GM19468 (cell line): ENCODE results near the gene ZNF518B.

Experiments
- ATAC-seq: cut with Tn5 transposase; IDR thresholded peaks from one replicate; pipeline ENCODE4 v1.9.1; 2021; ENCODE audit warnings: mild to moderate bottlenecking, moderate library complexity, moderate number of reproducible peaks; ENCODE audit not compliant: unreplicated experiment; ENCODE audit errors: extremely low read depth

Gene ZNF518B

DNA sequence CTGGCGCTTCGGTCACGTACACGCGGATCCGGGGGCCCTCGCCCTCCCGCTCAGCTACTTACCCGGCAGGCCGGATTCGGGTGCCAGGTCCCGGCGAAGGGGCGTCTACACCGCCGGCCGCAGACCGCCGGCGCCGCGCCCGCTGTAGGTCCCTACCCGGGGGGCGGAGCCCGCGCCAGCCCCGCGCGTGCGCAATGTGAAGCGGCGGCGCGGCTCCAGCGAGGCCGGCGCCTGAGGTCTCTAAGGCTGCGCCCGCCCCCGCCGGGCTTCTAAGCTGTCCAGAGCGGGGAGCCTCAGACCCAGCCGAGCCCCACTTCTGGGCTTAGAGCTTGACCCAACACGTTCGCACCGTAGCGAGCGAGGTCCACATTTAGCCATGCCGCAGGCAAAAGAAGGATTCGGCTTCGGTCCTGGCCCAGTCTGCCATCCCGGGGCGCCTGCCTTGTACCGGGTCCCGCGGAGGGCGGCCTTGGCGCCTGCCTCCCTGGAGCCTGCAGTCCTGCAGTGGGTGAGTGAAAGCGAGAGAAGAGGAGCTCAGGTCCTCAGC, at the start of gene ZNF518B:
ZNF518B (minus strand) TSS at position 172 of the 547 bp plus-strand sequence. CDS start 11,098 bp downstream, outside the sequence.
- ATAC-seq, result peak; percentile 68

DNA sequence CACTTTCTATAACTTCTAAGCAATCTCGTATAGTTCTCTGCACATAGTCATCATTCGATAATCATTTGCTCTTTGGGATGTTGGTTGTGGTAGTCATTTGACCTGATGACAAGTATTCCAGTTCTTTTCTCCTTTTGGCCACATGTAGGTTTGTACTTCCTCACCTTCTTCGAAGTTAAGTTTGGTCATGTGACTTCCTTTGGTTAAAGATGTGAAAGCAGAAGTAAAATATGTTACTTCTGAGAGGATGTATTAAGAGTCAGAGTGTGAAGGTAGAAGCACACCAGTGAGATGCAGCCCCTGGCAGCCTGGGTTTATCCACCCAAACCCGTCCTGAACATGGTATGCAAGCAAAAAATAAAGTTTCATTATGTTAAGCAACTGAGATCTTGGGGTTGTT, 48.9 kb upstream of the ZNF518B start:
- ATAC-seq, result no peak

DNA sequence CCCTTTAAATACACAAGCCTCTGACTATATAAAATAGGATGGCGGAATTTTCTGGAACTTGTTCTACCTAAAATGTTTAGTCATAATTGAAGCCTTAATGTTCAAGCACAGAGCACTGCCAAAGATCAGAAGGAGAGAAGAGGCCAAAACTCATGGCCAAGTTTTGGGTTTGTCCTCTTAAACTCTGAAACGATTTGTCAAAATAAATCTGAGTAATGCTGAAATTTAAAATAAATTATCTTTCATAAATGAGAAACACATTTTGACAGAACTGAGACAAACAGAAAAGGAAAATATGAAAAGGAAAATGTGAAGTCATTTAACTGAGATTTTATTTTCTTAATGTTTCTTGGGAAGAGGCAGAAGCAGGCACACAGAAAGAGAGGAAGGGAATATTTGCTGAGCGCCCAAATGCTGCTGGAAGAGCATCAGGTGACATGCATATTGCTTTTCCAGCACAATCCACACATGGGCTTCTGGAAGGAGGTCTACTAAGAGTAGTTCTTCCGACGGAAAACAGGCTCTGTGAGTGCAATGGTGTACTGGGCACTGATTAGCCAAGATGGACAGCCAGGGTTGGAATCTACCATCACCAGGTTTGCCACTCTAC, 47.4 kb upstream of the ZNF518B start:
- ATAC-seq, result no peak

GRCh38 chr4:10502717-10503116, 45.5 kb upstream of the ZNF518B start:
- ATAC-seq, result no peak

- no peak for ATAC-seq
These were observed 43.5 kb upstream of the ZNF518B start for GRCh38 chr4:10500776-10501175.

DNA sequence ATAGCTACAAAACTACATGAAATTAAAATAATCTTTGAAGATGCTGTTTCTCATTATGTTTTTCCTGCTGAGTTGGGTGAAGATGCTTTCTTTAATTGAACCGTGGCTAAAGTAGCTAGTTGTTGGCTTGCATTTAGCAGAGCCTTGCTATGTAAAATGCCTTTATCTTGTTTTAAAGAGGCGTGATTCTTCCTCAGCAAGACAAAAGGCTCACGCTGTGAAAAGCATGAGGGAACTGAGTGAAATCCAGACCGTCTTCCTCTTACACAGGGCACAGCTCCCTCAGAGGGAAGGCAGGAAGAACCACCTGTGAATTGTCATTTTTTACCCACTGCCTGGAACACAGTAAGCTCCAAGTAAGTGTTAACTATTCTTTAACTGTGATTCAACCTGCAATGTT, 39.0 kb upstream of the ZNF518B start:
- no peak for ATAC-seq

DNA sequence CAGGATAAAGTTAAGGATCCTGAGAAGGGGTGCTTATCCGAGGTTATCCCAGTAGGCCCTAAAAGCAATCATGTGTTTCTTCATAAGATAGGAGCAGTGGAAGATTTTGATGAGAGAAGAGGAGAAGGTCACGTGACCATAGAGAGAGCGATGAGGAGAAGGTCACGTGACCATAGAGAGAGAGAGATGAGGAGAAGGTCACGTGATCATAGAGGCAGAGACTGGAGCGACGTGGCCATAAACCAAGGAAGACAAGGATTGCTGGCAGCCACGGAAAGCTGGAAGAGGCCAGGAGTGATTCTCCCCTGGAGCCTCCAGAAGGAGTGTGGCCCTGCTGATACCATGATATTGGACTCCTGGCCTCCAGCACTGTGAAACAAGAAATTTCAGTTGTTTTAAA, 38.4 kb upstream of the ZNF518B start:
- no peak for ATAC-seq

DNA sequence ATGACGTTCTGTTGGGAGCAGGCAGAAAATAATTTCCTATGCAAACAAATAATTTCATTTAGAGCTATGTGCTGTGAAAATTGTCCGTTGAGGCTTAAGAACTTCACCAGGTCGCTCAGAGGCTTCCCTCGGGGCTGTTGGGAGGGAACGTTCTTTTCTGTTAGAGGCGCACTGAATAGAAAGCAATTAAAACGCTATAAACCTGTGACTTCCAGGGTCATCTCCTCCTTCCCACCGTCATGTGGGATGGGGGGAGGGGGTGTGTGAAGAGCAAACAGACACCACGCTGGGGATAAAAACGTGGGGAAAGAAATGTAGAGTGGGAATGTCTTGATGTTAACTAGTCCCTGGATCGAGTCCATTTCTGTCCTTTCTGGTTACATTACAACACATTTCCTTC, 35.2 kb upstream of the ZNF518B start:
- ATAC-seq, result no peak

GRCh38 chr4:10491401-10491800, 34.2 kb upstream of the ZNF518B start:
- no peak for ATAC-seq

- ATAC-seq, result no peak
These were observed 33.8 kb upstream of the ZNF518B start for GRCh38 chr4:10490996-10491395.

DNA sequence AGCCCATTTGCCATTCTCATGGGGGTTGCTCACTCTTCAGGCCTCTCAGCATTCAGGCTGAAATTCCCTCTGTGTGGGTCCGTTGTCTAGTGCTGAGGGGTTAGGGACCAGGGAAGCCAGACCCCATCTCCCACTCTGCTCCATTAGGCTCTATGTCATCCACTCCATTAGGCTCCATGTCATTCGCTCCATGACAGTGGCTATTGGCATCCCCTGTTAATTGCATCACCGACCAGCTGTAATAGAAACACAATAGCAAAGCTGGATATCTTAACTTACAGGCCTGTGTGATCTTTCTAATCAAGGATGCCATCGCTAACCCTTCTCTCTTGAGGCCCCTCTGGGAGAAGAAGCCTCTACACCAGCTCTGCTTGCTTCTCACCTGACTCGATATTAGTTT, 25.7 kb upstream of the ZNF518B start:
- ATAC-seq, result no peak

DNA sequence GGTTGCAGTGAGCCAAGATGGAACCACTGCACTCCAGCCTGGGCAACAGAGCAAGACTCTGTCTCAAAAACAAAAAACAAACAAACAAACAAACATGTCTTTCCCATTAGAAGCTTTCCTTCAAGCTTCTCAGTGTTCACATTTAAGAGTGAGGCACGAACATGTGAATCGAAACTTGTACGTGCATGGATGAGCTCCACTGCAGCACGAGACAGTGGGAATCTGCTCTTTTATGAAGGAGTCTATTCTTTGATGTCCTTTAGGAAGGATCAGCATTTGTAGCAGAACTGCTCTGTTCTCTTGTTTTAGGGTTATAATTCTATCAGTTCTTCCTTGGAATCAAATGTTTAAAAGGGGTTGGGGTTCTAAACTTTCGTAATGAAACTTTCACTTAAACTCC, 23.4 kb upstream of the ZNF518B start:
- no peak for ATAC-seq

GRCh38 chr4:10478621-10479020, 21.4 kb upstream of the ZNF518B start:
- no peak for ATAC-seq

GRCh38 chr4:10470505-10470904, 13.3 kb upstream of the ZNF518B start:
- ATAC-seq, result no peak

DNA sequence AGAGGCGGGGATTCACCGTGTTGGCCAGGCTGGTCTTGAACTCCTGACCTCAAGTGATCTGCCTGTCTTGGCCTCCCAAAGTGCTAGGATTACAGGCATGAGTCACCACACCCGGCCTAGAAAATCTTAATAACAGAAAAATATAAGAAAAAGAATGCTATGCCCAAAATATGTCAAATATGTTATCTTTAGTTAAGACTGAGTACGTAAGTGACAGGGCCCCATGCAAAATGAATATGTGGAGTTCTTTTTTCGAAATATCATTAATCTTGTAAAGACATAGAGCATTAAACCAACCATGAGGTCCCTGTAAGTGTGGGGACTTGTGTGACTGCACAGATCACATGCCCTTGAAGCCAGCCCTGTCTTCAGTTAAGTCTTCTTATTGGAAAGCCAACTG, 8.9 kb upstream of the ZNF518B start:
- no peak for ATAC-seq

DNA sequence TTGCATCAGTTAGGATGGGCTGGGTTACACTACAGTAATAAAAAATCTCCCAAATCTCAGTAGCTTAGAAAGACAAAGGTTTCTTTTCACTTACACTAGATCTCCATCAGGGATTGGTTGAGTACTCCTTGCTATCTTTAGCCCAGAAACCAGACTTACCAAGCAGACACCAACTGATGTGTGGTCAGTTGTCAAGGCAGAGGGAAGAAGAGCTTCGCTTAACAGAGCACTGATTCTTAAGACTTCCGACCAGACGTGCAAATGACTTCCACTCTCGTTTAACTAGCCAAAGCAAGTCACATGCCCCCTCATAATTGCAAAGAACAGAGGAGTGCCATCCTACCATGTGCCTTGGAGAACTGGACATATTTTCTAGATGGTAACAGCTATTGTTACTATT, 5.7 kb upstream of the ZNF518B start:
- no peak for ATAC-seq

- ATAC-seq, result no peak
These were observed 4.7 kb upstream of the ZNF518B start for GRCh38 chr4:10461850-10462400.

DNA sequence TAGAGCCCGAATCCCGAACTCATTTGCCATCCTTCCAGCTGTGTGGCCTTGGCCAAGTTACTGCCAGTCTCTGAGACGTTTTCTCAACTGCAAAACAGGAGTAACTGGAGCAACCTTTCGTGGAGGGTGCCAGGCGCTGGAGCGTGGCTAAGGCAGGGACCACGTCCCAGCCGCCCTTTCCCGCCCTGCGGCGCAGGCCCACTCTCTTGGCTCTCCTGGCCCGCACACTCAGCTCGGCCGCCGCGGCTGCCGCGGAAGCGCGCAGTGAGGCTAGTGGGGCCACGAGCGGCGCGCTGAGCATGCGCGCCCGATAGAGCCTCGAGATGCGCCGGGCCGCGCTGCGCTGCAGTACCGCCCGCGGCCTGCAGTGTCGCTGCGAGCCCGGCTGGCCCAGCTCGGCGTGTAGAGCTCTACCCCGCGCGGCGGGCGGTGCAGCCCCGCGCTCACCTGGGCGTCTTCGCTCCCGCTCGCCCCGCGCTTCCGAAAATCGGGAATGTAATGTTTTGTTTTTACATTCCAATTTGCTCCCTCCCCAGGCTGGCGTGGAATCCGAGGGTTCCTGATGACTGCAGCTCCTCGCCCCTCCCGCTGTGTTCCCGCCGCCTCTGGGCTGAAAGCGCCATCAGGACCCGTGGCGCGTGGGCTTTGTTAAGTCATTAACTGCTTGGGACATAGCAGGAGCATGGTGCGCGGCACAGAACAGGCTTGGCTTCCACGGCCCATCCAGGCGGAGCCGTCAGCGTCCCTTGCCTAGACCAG, 4.0 kb upstream of the ZNF518B start:
- ATAC-seq, result peak; percentile 89

- no peak for ATAC-seq
These were observed 3.3 kb upstream of the ZNF518B start for GRCh38 chr4:10460313-10461047.

DNA sequence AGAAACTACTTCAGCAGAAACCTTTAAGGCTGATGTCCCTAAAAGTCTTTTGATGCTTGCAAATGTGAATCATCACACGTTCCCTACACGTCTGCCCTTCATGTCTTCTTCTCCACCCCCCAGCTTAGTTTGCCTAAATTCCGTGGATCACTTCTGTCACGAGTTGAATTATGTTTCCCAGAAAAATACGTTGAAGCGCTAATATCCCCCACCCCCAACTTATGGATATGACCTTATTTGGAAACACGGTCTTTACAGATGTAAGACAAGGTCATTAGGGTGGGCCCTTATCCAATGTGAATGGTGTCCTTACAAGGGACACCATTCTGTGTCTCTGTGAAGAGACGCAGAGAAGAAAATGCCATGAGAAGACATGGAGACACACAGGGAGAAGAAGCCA, 2.1 kb upstream of the ZNF518B start:
- no peak for ATAC-seq

DNA sequence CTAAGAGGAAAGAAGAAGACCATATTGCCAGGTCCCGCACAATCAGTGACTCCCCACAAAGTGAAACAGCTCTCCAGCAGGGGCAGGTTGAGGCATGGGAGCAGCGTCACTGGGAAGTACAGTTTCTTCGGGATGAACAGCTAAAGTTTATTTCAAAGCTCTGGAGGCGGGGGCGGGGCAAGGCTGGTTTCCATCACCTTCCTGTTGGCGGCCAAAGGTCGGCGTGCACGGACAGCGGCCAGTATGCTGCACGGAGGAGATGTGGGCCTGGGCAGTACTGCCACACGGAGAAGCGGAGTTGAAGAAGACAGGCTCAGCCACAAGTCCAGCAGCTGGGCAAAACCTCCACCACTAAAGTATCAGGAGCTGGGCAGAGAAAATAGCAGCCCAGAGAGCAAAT, 951 bp upstream of the ZNF518B start:
- no peak for ATAC-seq
